ENCODE measurements around the gene FLT3. TPM values are rescaled to one million over a fixed set of nuclear protein-coding genes. Genes with fewer than 3 reads are reported as not detected.

Gene FLT3
- total and polyA plus RNA-seq, 2 of the 13 experiments (the other 11 are each of a cell fraction or from before 2014, with no cell fraction given) = not detected

GRCh38 chr13:28002886-28003698 is 97.3 kb downstream of the FLT3 start:
- no peaks in the 10 kb centered on the region for H4K20me1 ChIP-seq (ENCODE audit: insufficient read depth, low read length)
- no peak overlapping the region for H3K27ac ChIP-seq (ENCODE audit: extremely low read length, insufficient read depth, low read length)
- H3K4me1 ChIP-seq (ENCODE audit: insufficient read depth, low read length) = no peaks in the 10 kb centered on the region
- ChIA-PET CTCF (ENCODE audit: low intra/inter-chr PET ratio, low total read pairs) (no interaction called here), POLR2A (no interaction called here)
- FAIRE-seq (no peak), DNase-seq (ENCODE audit: low spot score) (no peak), ATAC-seq (no peak)
- H3K9me3 ChIP-seq (ENCODE audit: low read length) = no peaks in the 10 kb centered on the region
- in situ Hi-C loops (cut with HindIII; ENCODE audit: extremely low pct_ligation_motif_present, low pct_unique_long_range_greater_than_20kb) (no loop called here), intact Hi-C loops (cut with micrococcal nuclease; ENCODE audit: unreplicated experiment) (no loop called here)
- H2AFZ ChIP-seq (ENCODE audit: low read length) = no peak overlapping the region
- no peak overlapping the region for H3K4me2 ChIP-seq (ENCODE audit: low read depth, low read length)
- no TSS peak for BruUV-seq (replicated peaks)
- H3K27me3 ChIP-seq (ENCODE audit: control insufficient read depth in 1 of 2, insufficient read depth in 2 of 2, low read length in 2 of 2) = no peaks in the 10 kb centered on the region
- no peaks in the 10 kb centered on the region for H3K79me2 ChIP-seq (ENCODE audit: insufficient read depth, low read length)
- 46% methylated on average over 6 of the region's 6 CpGs for WGBS (ENCODE audit: low lambda C conversion rate)
- H3K9ac ChIP-seq (ENCODE audit: insufficient read depth, low read depth, low read length) = no peak overlapping the region
- H3K36me3 ChIP-seq (replicated peaks in 1 of 2; ENCODE audit: control insufficient read depth in 1 of 2, insufficient read depth in 2 of 2, low read length in 2 of 2) = no peaks in the 10 kb centered on the region
- no peak overlapping the region for H3K4me3 ChIP-seq (replicated peaks in 1 of 3; ENCODE audit: insufficient read depth in 1 of 3, low read depth in 2 of 3, low read length in 3 of 3)
- no peak for TF ChIP-seq IRF2 (CRISPR knock-in tag; IDR thresholded peaks at IDR 0.05)
- TF ChIP-seq SP4 (CRISPR knock-in tag; IDR thresholded peaks at IDR 0.05) = no peak
- TF ChIP-seq ZNF24 (IDR thresholded peaks at IDR 0.05) = no peak
- TF ChIP-seq BRD4 (CRISPR knock-in tag; IDR thresholded peaks at IDR 0.05) = no peak
- no peak for TF ChIP-seq ZNF33A (CRISPR knock-in tag; IDR thresholded peaks at IDR 0.05; ENCODE audit: borderline replicate concordance)
- no peak for TF ChIP-seq MATR3 (CRISPR knock-in tag; IDR thresholded peaks at IDR 0.05)
- TF ChIP-seq HINFP (CRISPR knock-in tag; IDR thresholded peaks at IDR 0.05; ENCODE audit: low read depth) = no peak
- no peak for TF ChIP-seq DBP (CRISPR knock-in tag; IDR thresholded peaks at IDR 0.05; ENCODE audit: not compliant biosample characterization)
- TF ChIP-seq CEBPZ (IDR thresholded peaks at IDR 0.05; ENCODE audit: low read length) = no peak
- no peak for TF ChIP-seq PHF20 (CRISPR knock-in tag; IDR thresholded peaks at IDR 0.05)
- no peak for TF ChIP-seq GABPA (IDR thresholded peaks at IDR 0.05; ENCODE audit: low read depth, low read length)
- TF ChIP-seq GABPA (CRISPR knock-in tag; IDR thresholded peaks at IDR 0.05; ENCODE audit: low read depth) = no peak
- TF ChIP-seq HMGA1 (CRISPR knock-in tag; conservative IDR thresholded peaks at IDR 0.05) = no peak
- no peak for TF ChIP-seq HNRNPH1 (optimal IDR thresholded peaks at IDR 0.05; ENCODE audit: low read depth, low read length)
- no peak for TF ChIP-seq ELF1 (CRISPR knock-in tag; IDR thresholded peaks at IDR 0.05)
- no peak for TF ChIP-seq BORCS8-MEF2B (CRISPR knock-in tag; IDR thresholded peaks at IDR 0.05)
